ENCODE measurements around the gene TACO1.

The TACO1 gene

GRCh38 chr17:63600569-63601438 is at the start of gene TACO1:
Gene TACO1, plus strand, starts transcription at chr17:63600895. Its CDS starts 189 bp downstream, at chr17:63601084.
- peak; percentile 88 for DNase-seq

- DNase-seq = no peak
Observed at GRCh38 chr17:63552211-63552610, 48.5 kb upstream of the TACO1 start.

GRCh38 chr17:63555500-63556156 is 45.1 kb upstream of the TACO1 start:
- DNase-seq = peak; percentile 71

- DNase-seq = no peak
Observed at GRCh38 chr17:63557416-63557815, 43.3 kb upstream of the TACO1 start.

- no peak for DNase-seq
Observed at GRCh38 chr17:63558441-63558840, 42.3 kb upstream of the TACO1 start.

- no peak for DNase-seq
Observed at GRCh38 chr17:63561819-63562218, 38.9 kb upstream of the TACO1 start.

GRCh38 chr17:63563339-63563738 is 37.4 kb upstream of the TACO1 start:
- DNase-seq = no peak

GRCh38 chr17:63564562-63564961 is 36.1 kb upstream of the TACO1 start:
- no peak for DNase-seq

- DNase-seq = no peak
Observed at GRCh38 chr17:63567229-63567628, 33.5 kb upstream of the TACO1 start.

GRCh38 chr17:63568563-63568962 is 32.1 kb upstream of the TACO1 start:
- DNase-seq = no peak

GRCh38 chr17:63571632-63572310 is 28.9 kb upstream of the TACO1 start:
- peak; percentile 71 for DNase-seq

- no peak for DNase-seq
Observed at GRCh38 chr17:63573634-63574033, 27.1 kb upstream of the TACO1 start.

- no peak for DNase-seq
Observed at GRCh38 chr17:63578027-63578768, 22.5 kb upstream of the TACO1 start.

GRCh38 chr17:63578769-63579111 is 22.0 kb upstream of the TACO1 start:
- no peak for DNase-seq

- DNase-seq = no peak
Observed at GRCh38 chr17:63579633-63580032, 21.1 kb upstream of the TACO1 start.

GRCh38 chr17:63587770-63588169 is 12.9 kb upstream of the TACO1 start:
- DNase-seq = no peak

- DNase-seq = no peak
Observed at GRCh38 chr17:63588797-63589196, 11.9 kb upstream of the TACO1 start.

- DNase-seq = no peak
Observed at GRCh38 chr17:63589646-63590045, 11.0 kb upstream of the TACO1 start.

GRCh38 chr17:63592797-63593196 is 7.9 kb upstream of the TACO1 start:
- no peak for DNase-seq

- no peak for DNase-seq
Observed at GRCh38 chr17:63595132-63595531, 5.6 kb upstream of the TACO1 start.

GRCh38 chr17:63596856-63597586 is 3.7 kb upstream of the TACO1 start:
- no peak for DNase-seq

GRCh38 chr17:63598281-63598680 is 2.4 kb upstream of the TACO1 start:
- DNase-seq = no peak

All from OCI-M1 (cell line).